B cell (primary cell): Measurements from ENCODE around the gene SCAMP3. TPM values are rescaled to one million over a fixed set of nuclear protein-coding genes. Genes with fewer than 3 reads are reported as not detected.

Experiments used
- ATAC-seq: fragments of 200-7000 bp; cut with Tn5 transposase; one replicate; pipeline ENCODE4 v1.10.0; 2021; ENCODE audit warnings: low read depth, mild to moderate bottlenecking, moderate number of reproducible peaks, moderate library complexity
- CTCF ChIA-PET: fragments of 350-600 bp; sonication (Branson Sonifier 250); formaldehyde crosslinking; loops from one replicate; lab custom pipeline; 2021; ENCODE audit warnings: antibody characterized with exemption, inconsistent platforms; lab: Charles Lee
- POLR2A ChIA-PET: fragments of 350-600 bp; sonication (Branson Sonifier 250); formaldehyde crosslinking; loops from one replicate; lab custom pipeline; 2021; ENCODE audit warnings: antibody characterized with exemption; lab: Charles Lee
- DNase-seq: peaks from one replicate; pipeline ENCODE4 v3.0.0; 2013
- H2AFZ ChIP-seq: 2 replicates; pipeline ENCODE4 v1.6.1; 2012; ENCODE audit warnings: mild to moderate bottlenecking, low read depth, low read length; ENCODE audit not compliant: insufficient read depth, poor library complexity, severe bottlenecking
- H3K27ac ChIP-seq, 2 donors: 1 replicate in 1 of 2; 2 replicates in 1 of 2; pipeline ENCODE4 v1.5.1; 2012 to 2013; ENCODE audit warnings: low read length in 2 of 2, mild to moderate bottlenecking in 2 of 2, moderate library complexity in 1 of 2
- H3K27me3 ChIP-seq, 4 experiments: fragments of 200-600 bp in 1 of 4; sonication (generic) in 1 of 4; replicated peaks in 1 of 4; 1 replicate in 2 of 4; 2 replicates in 2 of 4; pipeline versions ENCODE4 v1.6.1 to v1.7.0; 2013 to 2016; ENCODE audit warnings: low read length in 3 of 4, mild to moderate bottlenecking in 2 of 4, mixed read lengths in 1 of 4, moderate library complexity in 1 of 4; ENCODE audit not compliant: insufficient read depth in 4 of 4, control insufficient read depth in 3 of 4; ENCODE audit errors: control extremely low read depth in 1 of 4
- H3K36me3 ChIP-seq, 2 experiments: replicated peaks in 1 of 2; 1 replicate in 1 of 2; 2 replicates in 1 of 2; pipeline versions ENCODE4 v1.6.1 to v1.7.1; 2013; ENCODE audit warnings: low read length in 1 of 2; ENCODE audit not compliant: insufficient read depth in 2 of 2, control insufficient read depth in 1 of 2; ENCODE audit errors: control extremely low read depth in 1 of 2, extremely low read depth in 1 of 2
- H3K4me1 ChIP-seq, 2 donors: fragments of 200-600 bp in 1 of 2; sonication (generic) in 1 of 2; 1 replicate in 1 of 2; 2 replicates in 1 of 2; pipeline versions ENCODE4 v1.5.1 to v1.6.1; 2013 to 2017; ENCODE audit warnings: low read length in 2 of 2; ENCODE audit not compliant: control insufficient read depth in 2 of 2, insufficient read depth in 2 of 2
- H3K4me2 ChIP-seq: replicated peaks from 2 replicates; pipeline ENCODE3; 2012; ENCODE audit warnings: mild to moderate bottlenecking, low read depth, low read length; ENCODE audit not compliant: poor library complexity, severe bottlenecking
- H3K4me3 ChIP-seq, 5 experiments: fragments of 200-600 bp in 1 of 5; sonication (generic) in 1 of 5; 1 replicate in 3 of 5; 2 replicates in 2 of 5; pipeline versions ENCODE4 v1.5.1 to v1.7.0; 2011 to 2016; ENCODE audit warnings: low read length in 4 of 5, mild to moderate bottlenecking in 4 of 5, low read depth in 2 of 5, control low read depth in 1 of 5, moderate library complexity in 1 of 5; ENCODE audit not compliant: insufficient read depth in 1 of 5; ENCODE audit errors: control extremely low read depth in 1 of 5, extremely low read depth in 1 of 5
- H3K79me2 ChIP-seq: fragments of 200-600 bp; sonication (generic); one replicate; pipeline ENCODE4 v1.6.0; 2016; ENCODE audit warnings: low read length; ENCODE audit not compliant: control insufficient read depth, insufficient read depth
- H3K9ac ChIP-seq: fragments of 200-600 bp; sonication (generic); 2 replicates; pipeline ENCODE4 v1.6.1; 2017; ENCODE audit warnings: mild to moderate bottlenecking, low read length, moderate library complexity
- H3K9me3 ChIP-seq, 3 donors: one replicate each; pipeline versions ENCODE4 v1.6.1 to v1.7.1; 2013; ENCODE audit warnings: low read length in 2 of 3; ENCODE audit not compliant: control insufficient read depth in 2 of 3, insufficient read depth in 1 of 3; ENCODE audit errors: control extremely low read depth in 1 of 3
- H4K20me1 ChIP-seq: 2 replicates; pipeline ENCODE4 v1.6.0; 2012; ENCODE audit warnings: mild to moderate bottlenecking, low read length; ENCODE audit not compliant: insufficient read depth, control insufficient read depth, poor library complexity, severe bottlenecking
- H3K27ac Mint-ChIP-seq: one replicate; pipeline ENCODE4 v1.8.0; 2021; ENCODE audit warnings: mixed read lengths
- H3K27me3 Mint-ChIP-seq: one replicate; pipeline ENCODE4 v1.8.0; 2021; ENCODE audit warnings: mixed read lengths
- H3K4me1 Mint-ChIP-seq: one replicate; pipeline ENCODE4 v1.8.0; 2021; ENCODE audit warnings: mixed read lengths
- H3K4me3 Mint-ChIP-seq: one replicate; pipeline ENCODE4 v1.8.0; 2021; ENCODE audit warnings: mixed read lengths
- H3K9me3 Mint-ChIP-seq: one replicate; pipeline ENCODE4 v1.8.0; 2022; ENCODE audit warnings: mixed read lengths; ENCODE audit not compliant: insufficient read depth
- EZH2 ChIP-seq: IDR thresholded peaks from 2 replicates; pipeline ENCODE4 v1.6.1; 2012; ENCODE audit warnings: borderline replicate concordance, low read depth, mild to moderate bottlenecking, moderate library complexity, low read length; ENCODE audit not compliant: insufficient read depth, poor library complexity, severe bottlenecking
- WGBS: methylation state at CpG from one replicate; pipeline ENCODE4 v1.1.5; 2013; ENCODE audit warnings: missing lambda C conversion rate; ENCODE audit not compliant: insufficient coverage; 5-methylcytosine and 5-hydroxymethylcytosine counted together
- intact Hi-C: fragments of 100-400 bp; cut with micrococcal nuclease; formaldehyde crosslinking; loops from one replicate; pipeline ENCODE4 v1.10.0; 2022
- polyA plus RNA-seq: library from polyadenylated mRNA; depleted of rRNA; stranded (reverse); fragments of >200 nt; gene quantifications from 2 replicates; pipeline ENCODE4 v1.2.3, GENCODE V29; 2012
- total RNA-seq, 2 donors: library from RNA; stranded (reverse); fragments of 120-200 nt in 1 of 2; gene quantifications; 1 replicate in 1 of 2; 2 replicates in 1 of 2; pipeline versions ENCODE4 v1.2.3 to v1.2.4, GENCODE V29; 2013 to 2022
- TF ChIP-seq, protein P1 (sequence below): fragments of 200-600 bp; IDR thresholded peaks from one replicate; pipeline ENCODE4 v1.8.0; 2022; ENCODE audit warnings: antibody characterized with exemption, mild to moderate bottlenecking

The SCAMP3 gene
- total and polyA plus RNA-seq, 2 donors (not counting 1 experiment from before 2014, with no cell fraction given) = 79.8 to 107 TPM

DNA sequence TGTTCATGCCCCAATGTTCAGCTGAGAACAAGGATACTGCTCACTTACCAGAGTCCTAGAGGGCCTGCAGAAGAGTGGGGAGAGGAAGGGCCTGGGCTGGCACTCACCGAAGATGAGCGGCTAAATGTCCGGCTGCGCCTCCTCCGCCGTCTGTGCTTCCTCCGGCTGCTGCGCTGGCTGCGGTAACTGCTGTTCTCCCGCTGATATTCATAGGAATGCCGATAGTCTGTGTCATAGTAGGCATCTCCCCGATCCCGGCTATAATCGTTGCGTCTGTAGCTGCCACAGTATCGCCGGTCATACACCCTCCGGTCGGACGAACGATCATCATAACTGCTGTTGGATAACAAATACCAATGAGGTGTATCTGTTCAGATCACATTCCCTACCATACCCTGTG lies 7.2 kb upstream of the SCAMP3 start:
- ATAC-seq (no peak), DNase-seq (no peak)
- H3K4me3 ChIP-seq = no peak overlapping the region
- no peak overlapping the region for H3K27ac ChIP-seq
- Mint-ChIP-seq H3K27me3 (no peaks in the 10 kb centered on the region), H3K9me3 (no peaks in the 10 kb centered on the region), H3K4me3 (no peak overlapping the region), H3K4me1 (peaks cover 24% of the 10 kb centered on the region), H3K27ac (no peak overlapping the region)
- H3K36me3 ChIP-seq = peaks cover 2 to 58% of the 10 kb centered on the region in 2 experiments
- H3K4me1 ChIP-seq = peaks cover 11 to 20% of the 10 kb centered on the region in 2 donors
- intact Hi-C loops = no loop called here
- no peak overlapping the region for H2AFZ ChIP-seq
- TF ChIP-seq EZH2 = no peak
- TF ChIP-seq, protein P1, sequence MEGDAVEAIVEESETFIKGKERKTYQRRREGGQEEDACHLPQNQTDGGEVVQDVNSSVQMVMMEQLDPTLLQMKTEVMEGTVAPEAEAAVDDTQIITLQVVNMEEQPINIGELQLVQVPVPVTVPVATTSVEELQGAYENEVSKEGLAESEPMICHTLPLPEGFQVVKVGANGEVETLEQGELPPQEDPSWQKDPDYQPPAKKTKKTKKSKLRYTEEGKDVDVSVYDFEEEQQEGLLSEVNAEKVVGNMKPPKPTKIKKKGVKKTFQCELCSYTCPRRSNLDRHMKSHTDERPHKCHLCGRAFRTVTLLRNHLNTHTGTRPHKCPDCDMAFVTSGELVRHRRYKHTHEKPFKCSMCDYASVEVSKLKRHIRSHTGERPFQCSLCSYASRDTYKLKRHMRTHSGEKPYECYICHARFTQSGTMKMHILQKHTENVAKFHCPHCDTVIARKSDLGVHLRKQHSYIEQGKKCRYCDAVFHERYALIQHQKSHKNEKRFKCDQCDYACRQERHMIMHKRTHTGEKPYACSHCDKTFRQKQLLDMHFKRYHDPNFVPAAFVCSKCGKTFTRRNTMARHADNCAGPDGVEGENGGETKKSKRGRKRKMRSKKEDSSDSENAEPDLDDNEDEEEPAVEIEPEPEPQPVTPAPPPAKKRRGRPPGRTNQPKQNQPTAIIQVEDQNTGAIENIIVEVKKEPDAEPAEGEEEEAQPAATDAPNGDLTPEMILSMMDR = no peak
- H3K9ac ChIP-seq = no peak overlapping the region
- peaks cover 33% of the 10 kb centered on the region for H3K79me2 ChIP-seq
- ChIA-PET POLR2A (no interaction called here), CTCF (interaction anchor here (1.2 kb wide), 1 partner anchor 22 kb away, joined by 3 read pairs; no protein-coding TSS in a partner anchor)
- H3K9me3 ChIP-seq = no peaks in the 10 kb centered on the region
- peaks cover 30% of the 10 kb centered on the region for H4K20me1 ChIP-seq
- WGBS = 99% methylated on average over 17 of the region's 21 CpGs
- no peaks in the 10 kb centered on the region for H3K27me3 ChIP-seq
- no peak overlapping the region for H3K4me2 ChIP-seq

DNA sequence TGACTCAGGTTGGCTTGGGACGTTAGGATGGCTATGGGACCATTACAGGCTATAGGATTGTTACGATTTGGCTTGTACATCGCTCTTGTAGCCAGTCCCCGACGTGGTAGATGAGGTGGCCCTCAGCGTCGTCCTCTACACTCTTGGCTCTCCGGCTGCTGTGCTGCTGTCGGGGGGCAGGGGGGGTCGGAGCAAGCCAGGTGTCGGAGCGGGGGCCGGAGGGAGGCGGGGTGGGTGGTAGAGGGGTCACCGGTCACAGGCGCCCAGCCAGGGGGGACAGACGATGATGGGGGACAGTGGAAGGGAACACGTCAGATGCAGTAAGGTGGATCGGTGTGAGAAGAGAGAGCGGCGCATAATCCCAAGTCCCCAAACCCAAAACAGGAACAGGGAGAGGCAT lies 6.5 kb upstream of the SCAMP3 start:
- no peak overlapping the region for H3K4me2 ChIP-seq
- Mint-ChIP-seq H3K4me1 (peaks cover 22% of the 10 kb centered on the region), H3K27ac (no peak overlapping the region), H3K4me3 (no peak overlapping the region), H3K27me3 (no peaks in the 10 kb centered on the region), H3K9me3 (no peaks in the 10 kb centered on the region)
- no peaks in the 10 kb centered on the region for H3K9me3 ChIP-seq
- H2AFZ ChIP-seq = no peak overlapping the region
- ChIA-PET CTCF (interaction anchor here (3.6 to 5.7 kb wide), 2 partner anchors 18 to 54 kb away, joined by 22 to 41 read pairs; no protein-coding TSS in a partner anchor), POLR2A (no interaction called here)
- peaks cover 8 to 16% of the 10 kb centered on the region in 2 donors for H3K4me1 ChIP-seq
- intact Hi-C loops = no loop called here
- TF ChIP-seq EZH2 = no peak
- TF ChIP-seq, protein P1 = no peak
- no peak overlapping the region for H3K4me3 ChIP-seq
- H3K27ac ChIP-seq = no peak overlapping the region
- H3K9ac ChIP-seq = no peak overlapping the region
- WGBS = 100% methylated on average over 15 of the region's 21 CpGs
- peaks cover 30% of the 10 kb centered on the region for H4K20me1 ChIP-seq
- H3K36me3 ChIP-seq = peaks cover 2 to 66% of the 10 kb centered on the region in 2 experiments
- no peak for DNase-seq
- no peaks in the 10 kb centered on the region for H3K27me3 ChIP-seq
- peaks cover 30% of the 10 kb centered on the region for H3K79me2 ChIP-seq
- ATAC-seq = no peak
